Panc1 (cell line): ENCODE results near the gene SLC17A2. TPM values are rescaled to one million over a fixed set of nuclear protein-coding genes. Genes with fewer than 3 reads are reported as not detected.

Experiments
- ATAC-seq: fragments of 200-7000 bp; cut with Tn5 transposase; 2 replicates; pipeline ENCODE4 v1.9.1; 2020; ENCODE audit warnings: mild to moderate bottlenecking, moderate library complexity
- BruUV-seq: library from RNA; stranded (reverse); fragments of 400-500 nt; replicated peaks from 2 replicates; lab custom pipeline; 2021; lab: Mats Ljungman, UMichigan
- CTCF ChIA-PET: fragments of 300-600 bp; sonication (Branson Sonifier 250); formaldehyde crosslinking; loops from one replicate; lab custom pipeline; 2022; ENCODE audit warnings: antibody characterized with exemption; lab: Charles Lee
- POLR2A ChIA-PET: fragments of 300-600 bp; sonication (Branson Sonifier 250); formaldehyde crosslinking; loops from one replicate; lab custom pipeline; 2022; ENCODE audit warnings: antibody characterized with exemption; lab: Charles Lee
- DNase-seq: peaks from one replicate; pipeline ENCODE4 v3.0.0-alpha.2; 2010; ENCODE audit warnings: low read depth, low spot score
- H3K27ac ChIP-seq: 2 replicates; pipeline ENCODE4 v1.5.1; 2011; ENCODE audit warnings: mild to moderate bottlenecking, low read length, inconsistent platforms
- H3K27me3 ChIP-seq: fragments of 200-500 bp; sonication (Bioruptor generic); 2 replicates; pipeline ENCODE4 v1.6.0; 2014; ENCODE audit warnings: low read length, inconsistent platforms; ENCODE audit not compliant: control insufficient read depth, insufficient read depth
- H3K36me3 ChIP-seq: fragments of 200-500 bp; sonication (Bioruptor generic); 2 replicates; pipeline ENCODE4 v1.5.1; 2014; ENCODE audit warnings: inconsistent platforms, mild to moderate bottlenecking, low read length, moderate library complexity; ENCODE audit not compliant: control insufficient read depth, insufficient read depth
- H3K4me1 ChIP-seq: 2 replicates; pipeline ENCODE4 v1.5.1; 2011; ENCODE audit warnings: inconsistent platforms, mild to moderate bottlenecking, low read length, moderate library complexity; ENCODE audit not compliant: control insufficient read depth, insufficient read depth
- H3K4me3 ChIP-seq, 2 experiments: 2 replicates each; pipeline ENCODE4 v1.5.1; 2011 to 2012; ENCODE audit warnings: low read depth in 2 of 2, low read length in 2 of 2, mild to moderate bottlenecking in 2 of 2, inconsistent platforms in 1 of 2, moderate library complexity in 1 of 2
- H3K9me3 ChIP-seq: fragments of 200-500 bp; sonication (Bioruptor generic); 2 replicates; pipeline ENCODE4 v1.5.1; 2014; ENCODE audit warnings: low read depth, mild to moderate bottlenecking, inconsistent platforms, low read length, moderate library complexity; ENCODE audit not compliant: control insufficient read depth, insufficient read depth
- in situ Hi-C: cut with HindIII; loops from 2 replicates; pipeline ENCODE4 v1.10.0; 2016; ENCODE audit warnings: low sequenced_read_pairs, low pct_unique_long_range_greater_than_20kb
- intact Hi-C: fragments of 100-400 bp; cut with micrococcal nuclease; formaldehyde crosslinking; loops from one replicate; pipeline ENCODE4 v1.10.0; 2022; ENCODE audit not compliant: unreplicated experiment
- total RNA-seq: library from RNA; stranded (reverse); gene quantifications from one replicate; pipeline ENCODE4 v1.2.1, GENCODE V29; 2021; ENCODE audit not compliant: unreplicated experiment
- TF ChIP-seq, protein P1 (sequence below), 2 experiments: IDR thresholded peaks; 2 replicates each; pipeline ENCODE4 v1.6.1; 2011 to 2012; ENCODE audit warnings: low read depth in 2 of 2, control low read depth in 1 of 2, low read length in 1 of 2, mild to moderate bottlenecking in 1 of 2, moderate library complexity in 1 of 2; ENCODE audit not compliant: insufficient read depth in 1 of 2

Gene SLC17A2
- total RNA-seq, 1 experiment from 2014 or later: not detected

DNA sequence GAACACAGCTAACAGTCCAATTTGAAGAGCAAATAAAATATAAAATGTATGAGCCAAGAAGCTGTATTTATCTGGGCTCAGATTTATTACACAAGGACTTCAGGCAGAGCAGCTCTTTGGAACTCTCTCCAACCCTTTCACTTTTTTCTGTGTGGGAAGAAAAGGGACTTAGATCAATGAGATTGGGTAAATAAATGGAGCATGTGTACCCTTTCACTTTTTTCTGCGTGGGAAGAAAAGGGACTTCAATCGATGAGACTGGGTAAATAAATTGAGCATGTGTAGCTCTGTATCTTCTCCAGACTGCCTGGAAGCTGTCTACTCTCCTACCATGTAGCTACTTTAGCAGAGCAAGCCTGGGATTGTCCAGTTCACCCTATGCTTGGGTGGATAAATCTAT lies 67.1 kb downstream of the SLC17A2 start:
- no TSS peak for BruUV-seq
- ATAC-seq: no peak

More for the DNA sequence above, 67.1 kb downstream of the SLC17A2 start:
- in situ Hi-C loops: no loop called here
- H3K9me3 ChIP-seq: no peaks in the 10 kb centered on the region
- POLR2A ChIA-PET: no interaction called here
- no peak for DNase-seq
- H3K4me3 ChIP-seq: no peak overlapping the region
- H3K36me3 ChIP-seq: no peaks in the 10 kb centered on the region
- H3K4me1 ChIP-seq: no peaks in the 10 kb centered on the region
- TF ChIP-seq, protein P1, sequence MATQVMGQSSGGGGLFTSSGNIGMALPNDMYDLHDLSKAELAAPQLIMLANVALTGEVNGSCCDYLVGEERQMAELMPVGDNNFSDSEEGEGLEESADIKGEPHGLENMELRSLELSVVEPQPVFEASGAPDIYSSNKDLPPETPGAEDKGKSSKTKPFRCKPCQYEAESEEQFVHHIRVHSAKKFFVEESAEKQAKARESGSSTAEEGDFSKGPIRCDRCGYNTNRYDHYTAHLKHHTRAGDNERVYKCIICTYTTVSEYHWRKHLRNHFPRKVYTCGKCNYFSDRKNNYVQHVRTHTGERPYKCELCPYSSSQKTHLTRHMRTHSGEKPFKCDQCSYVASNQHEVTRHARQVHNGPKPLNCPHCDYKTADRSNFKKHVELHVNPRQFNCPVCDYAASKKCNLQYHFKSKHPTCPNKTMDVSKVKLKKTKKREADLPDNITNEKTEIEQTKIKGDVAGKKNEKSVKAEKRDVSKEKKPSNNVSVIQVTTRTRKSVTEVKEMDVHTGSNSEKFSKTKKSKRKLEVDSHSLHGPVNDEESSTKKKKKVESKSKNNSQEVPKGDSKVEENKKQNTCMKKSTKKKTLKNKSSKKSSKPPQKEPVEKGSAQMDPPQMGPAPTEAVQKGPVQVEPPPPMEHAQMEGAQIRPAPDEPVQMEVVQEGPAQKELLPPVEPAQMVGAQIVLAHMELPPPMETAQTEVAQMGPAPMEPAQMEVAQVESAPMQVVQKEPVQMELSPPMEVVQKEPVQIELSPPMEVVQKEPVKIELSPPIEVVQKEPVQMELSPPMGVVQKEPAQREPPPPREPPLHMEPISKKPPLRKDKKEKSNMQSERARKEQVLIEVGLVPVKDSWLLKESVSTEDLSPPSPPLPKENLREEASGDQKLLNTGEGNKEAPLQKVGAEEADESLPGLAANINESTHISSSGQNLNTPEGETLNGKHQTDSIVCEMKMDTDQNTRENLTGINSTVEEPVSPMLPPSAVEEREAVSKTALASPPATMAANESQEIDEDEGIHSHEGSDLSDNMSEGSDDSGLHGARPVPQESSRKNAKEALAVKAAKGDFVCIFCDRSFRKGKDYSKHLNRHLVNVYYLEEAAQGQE (IDR thresholded peaks at IDR 0.05; ENCODE audit: insufficient read depth in 1 of 2, low read depth in 2 of 2, low read length in 1 of 2): no peak
- H3K27me3 ChIP-seq: no peaks in the 10 kb centered on the region
- CTCF ChIA-PET: no interaction called here
- no peak overlapping the region for H3K27ac ChIP-seq
- intact Hi-C loops: no loop called here

Other genes starting within 250 kb of the SLC17A2 start
- not detected for gene SLC17A4, start 175.9 kb downstream of the SLC17A2 start, total RNA-seq
- not detected for gene SLC17A1, start 98.6 kb downstream of the SLC17A2 start, total RNA-seq
- not detected for gene SLC17A3, start 56.4 kb downstream of the SLC17A2 start, total RNA-seq
- 4.4 TPM for gene TRIM38, start 32.1 kb upstream of the SLC17A2 start, total RNA-seq
- gene HFE, start 156.7 kb upstream of the SLC17A2 start, total RNA-seq: 12.1 TPM